SU-DHL-6 (cell line): ENCODE data around the gene SEC22A.

Experiments used
- H2AFZ ChIP-seq: fragments of 200-600 bp; sonication (generic); 2 replicates; pipeline ENCODE4 v1.6.1; 2014; ENCODE audit warnings: low read depth, mild to moderate bottlenecking, moderate library complexity, mixed read lengths, antibody characterized with exemption, low read length; ENCODE audit not compliant: severe bottlenecking
- H3F3A ChIP-seq: fragments of 200-600 bp; shearing (Covaris generic); 2 replicates; pipeline ENCODE4 v1.6.0; 2016; ENCODE audit warnings: antibody characterized with exemption, mild to moderate bottlenecking; ENCODE audit not compliant: insufficient read depth
- H3K27ac ChIP-seq: fragments of 200-600 bp; sonication (generic); 2 replicates; pipeline ENCODE4 v1.5.1; 2016; ENCODE audit warnings: low read depth, mild to moderate bottlenecking, low read length, moderate library complexity, mixed read lengths
- H3K27me3 ChIP-seq: fragments of 200-600 bp; sonication (generic), shearing (Covaris generic); 2 replicates; pipeline ENCODE4 v1.6.0; 2014; ENCODE audit warnings: mild to moderate bottlenecking, low read length
- H3K36me3 ChIP-seq: fragments of 200-600 bp; sonication (generic); 2 replicates; pipeline ENCODE4 v1.6.1; 2014; ENCODE audit warnings: mild to moderate bottlenecking, low read length, mixed read lengths
- H3K4me2 ChIP-seq: fragments of 300-600, 200-600 bp; shearing (Covaris generic), sonication (generic); 2 replicates; pipeline ENCODE4 v1.6.0; 2014; ENCODE audit warnings: low read length, low read depth, mild to moderate bottlenecking; ENCODE audit not compliant: poor library complexity, severe bottlenecking
- H3K4me3 ChIP-seq: fragments of 200-600 bp; sonication (generic); 2 replicates; pipeline ENCODE4 v1.5.1; 2014; ENCODE audit warnings: antibody characterized with exemption, low read length, mild to moderate bottlenecking, mixed read lengths; ENCODE audit not compliant: insufficient read depth, poor library complexity, severe bottlenecking
- H3K79me2 ChIP-seq: fragments of 200-600 bp; sonication (generic); 2 replicates; pipeline ENCODE4 v1.6.1; 2014; ENCODE audit warnings: mild to moderate bottlenecking, low read length, moderate library complexity; ENCODE audit not compliant: insufficient read depth
- H3K9ac ChIP-seq: fragments of 200-600 bp; sonication (generic); 2 replicates; pipeline ENCODE4 v1.7.0; 2014; ENCODE audit warnings: mild to moderate bottlenecking, low read length
- H3K9me2 ChIP-seq: fragments of 200-600 bp; sonication (generic); replicated peaks from 2 replicates; pipeline ENCODE4 v1.6.1; 2014; ENCODE audit warnings: low read length; ENCODE audit not compliant: insufficient read depth
- H3K9me3 ChIP-seq: fragments of 200-600 bp; sonication (generic); 2 replicates; pipeline ENCODE4 v1.6.1; 2014; ENCODE audit warnings: low read length, mixed read lengths; ENCODE audit not compliant: insufficient read depth
- H4K20me1 ChIP-seq: fragments of 200-600 bp; sonication (generic); 2 replicates; pipeline ENCODE4 v1.6.1; 2014; ENCODE audit warnings: low read depth, mild to moderate bottlenecking, antibody characterized with exemption, low read length, moderate library complexity, mixed read lengths
- EZH2phosphoT487 ChIP-seq: fragments of 200-600 bp; sonication (generic), shearing (Covaris generic); conservative IDR thresholded peaks from 2 replicates; pipeline ENCODE4 v1.6.1; 2018; ENCODE audit warnings: mild to moderate bottlenecking, antibody characterized with exemption, low read length, moderate library complexity, mixed read lengths
- TF ChIP-seq, protein P1 (sequence below): fragments of 200-600 bp; sonication (generic); IDR thresholded peaks from one replicate; pipeline ENCODE4 v1.5.1; 2017; ENCODE audit warnings: antibody characterized with exemption, mild to moderate bottlenecking, low read length, moderate library complexity; ENCODE audit not compliant: insufficient read depth, poor library complexity, severe bottlenecking

The SEC22A gene

GRCh38 chr3:123300583-123300982 is 98.8 kb downstream of the SEC22A start:
- Histone ChIP-seq H3K9me2 (no peaks in the 10 kb centered on the region), H3K79me2 (no peaks in the 10 kb centered on the region), H2AFZ (no peak overlapping the region), H3K9ac (no peak overlapping the region), H3F3A (no peaks in the 10 kb centered on the region), H3K27ac (no peak overlapping the region), H3K27me3 (no peaks in the 10 kb centered on the region), H3K4me2 (no peak overlapping the region), H4K20me1 (no peaks in the 10 kb centered on the region), H3K4me3 (no peak overlapping the region), H3K9me3 (no peaks in the 10 kb centered on the region), H3K36me3 (no peaks in the 10 kb centered on the region)
- TF ChIP-seq, protein P1, sequence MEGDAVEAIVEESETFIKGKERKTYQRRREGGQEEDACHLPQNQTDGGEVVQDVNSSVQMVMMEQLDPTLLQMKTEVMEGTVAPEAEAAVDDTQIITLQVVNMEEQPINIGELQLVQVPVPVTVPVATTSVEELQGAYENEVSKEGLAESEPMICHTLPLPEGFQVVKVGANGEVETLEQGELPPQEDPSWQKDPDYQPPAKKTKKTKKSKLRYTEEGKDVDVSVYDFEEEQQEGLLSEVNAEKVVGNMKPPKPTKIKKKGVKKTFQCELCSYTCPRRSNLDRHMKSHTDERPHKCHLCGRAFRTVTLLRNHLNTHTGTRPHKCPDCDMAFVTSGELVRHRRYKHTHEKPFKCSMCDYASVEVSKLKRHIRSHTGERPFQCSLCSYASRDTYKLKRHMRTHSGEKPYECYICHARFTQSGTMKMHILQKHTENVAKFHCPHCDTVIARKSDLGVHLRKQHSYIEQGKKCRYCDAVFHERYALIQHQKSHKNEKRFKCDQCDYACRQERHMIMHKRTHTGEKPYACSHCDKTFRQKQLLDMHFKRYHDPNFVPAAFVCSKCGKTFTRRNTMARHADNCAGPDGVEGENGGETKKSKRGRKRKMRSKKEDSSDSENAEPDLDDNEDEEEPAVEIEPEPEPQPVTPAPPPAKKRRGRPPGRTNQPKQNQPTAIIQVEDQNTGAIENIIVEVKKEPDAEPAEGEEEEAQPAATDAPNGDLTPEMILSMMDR = no peak
- no peak for TF ChIP-seq EZH2phosphoT487

DNA sequence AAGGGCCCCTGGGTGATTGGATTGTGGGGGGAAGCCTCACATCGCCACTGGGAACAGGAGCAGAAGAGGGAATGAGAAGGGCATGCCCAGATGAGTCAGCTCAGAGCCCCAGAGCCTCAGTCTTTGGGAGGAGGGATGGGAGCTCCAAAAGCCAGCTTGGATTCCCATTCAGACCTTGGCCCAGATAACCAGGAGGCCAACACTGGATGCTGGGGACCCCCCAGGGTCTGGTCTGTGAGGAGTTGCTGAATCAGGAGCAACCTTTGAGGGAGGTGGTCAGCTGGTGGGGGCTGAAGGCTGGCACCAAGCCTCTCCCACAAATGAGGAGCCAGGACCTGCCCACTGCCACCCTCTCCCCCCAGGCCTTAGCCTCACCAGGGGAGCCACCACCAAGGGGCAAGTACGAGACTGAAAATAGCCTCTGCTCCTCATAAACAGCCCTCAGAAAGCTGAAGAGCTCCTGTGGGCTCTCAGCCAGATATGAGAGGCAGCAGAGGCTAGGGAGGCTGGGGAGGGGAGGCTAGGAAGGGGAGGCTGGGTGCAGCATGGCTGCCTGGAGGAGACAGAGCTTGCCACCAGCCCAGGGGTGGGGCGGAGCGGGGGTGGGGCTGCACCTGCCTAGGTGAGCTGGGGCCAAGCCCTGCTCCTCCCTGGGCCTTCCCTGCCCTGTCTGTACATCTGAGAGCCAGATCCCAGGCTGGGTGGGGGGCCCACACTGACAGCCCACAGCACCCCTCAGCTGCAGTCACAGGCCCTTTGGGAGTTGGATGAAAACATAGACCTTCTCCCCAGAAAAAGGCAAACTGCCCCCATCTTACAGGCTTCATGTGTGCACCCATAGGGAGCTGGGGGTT is 99.8 kb downstream of the SEC22A start:
- Histone ChIP-seq H3F3A (no peaks in the 10 kb centered on the region), H2AFZ (no peak overlapping the region), H3K79me2 (no peaks in the 10 kb centered on the region), H3K9me2 (no peaks in the 10 kb centered on the region), H3K4me3 (no peak overlapping the region), H3K4me2 (no peak overlapping the region), H3K36me3 (no peaks in the 10 kb centered on the region), H3K9ac (no peak overlapping the region), H4K20me1 (no peaks in the 10 kb centered on the region), H3K27ac (no peak overlapping the region), H3K9me3 (no peaks in the 10 kb centered on the region), H3K27me3 (no peaks in the 10 kb centered on the region)
- TF ChIP-seq EZH2phosphoT487 = no peak
- TF ChIP-seq, protein P1 = no peak

DNA sequence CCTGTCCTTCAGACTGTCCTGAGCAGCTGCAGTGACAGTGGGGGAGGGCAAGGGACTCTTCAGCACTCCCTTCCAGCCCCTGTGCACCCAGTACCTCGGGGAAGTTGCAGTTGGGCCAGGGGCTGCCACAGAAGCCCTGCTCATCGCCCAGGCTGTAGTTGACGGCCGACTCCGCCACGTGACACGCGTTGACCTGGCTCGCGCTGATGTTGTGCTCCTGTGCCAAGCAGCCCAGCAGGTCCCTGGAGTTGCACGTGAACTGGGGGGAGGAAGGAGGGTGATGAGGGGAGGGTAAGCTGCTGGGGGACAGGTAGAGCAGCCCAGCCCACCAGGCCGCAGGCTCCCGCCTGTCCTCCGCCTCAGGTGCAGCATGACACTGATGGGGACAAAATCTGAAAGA is 101.2 kb downstream of the SEC22A start:
- Histone ChIP-seq H3F3A (no peaks in the 10 kb centered on the region), H3K9me3 (no peaks in the 10 kb centered on the region), H3K79me2 (no peaks in the 10 kb centered on the region), H3K9ac (no peak overlapping the region), H3K27ac (no peak overlapping the region), H2AFZ (no peak overlapping the region), H3K4me3 (no peak overlapping the region), H3K4me2 (no peak overlapping the region), H3K27me3 (no peaks in the 10 kb centered on the region), H3K36me3 (no peaks in the 10 kb centered on the region), H3K9me2 (no peaks in the 10 kb centered on the region), H4K20me1 (no peaks in the 10 kb centered on the region)
- TF ChIP-seq, protein P1 = no peak
- TF ChIP-seq EZH2phosphoT487 = no peak
